ENCODE results near the gene ELFN1. TPM values are rescaled to one million over a fixed set of nuclear protein-coding genes. Genes with fewer than 3 reads are reported as not detected.

The ELFN1 gene
- total and polyA plus RNA-seq, 10 of the 15 experiments (the other 5 are each of a cell fraction or from before 2014, with no cell fraction given): 0.04 TPM; not detected in 9

DNA sequence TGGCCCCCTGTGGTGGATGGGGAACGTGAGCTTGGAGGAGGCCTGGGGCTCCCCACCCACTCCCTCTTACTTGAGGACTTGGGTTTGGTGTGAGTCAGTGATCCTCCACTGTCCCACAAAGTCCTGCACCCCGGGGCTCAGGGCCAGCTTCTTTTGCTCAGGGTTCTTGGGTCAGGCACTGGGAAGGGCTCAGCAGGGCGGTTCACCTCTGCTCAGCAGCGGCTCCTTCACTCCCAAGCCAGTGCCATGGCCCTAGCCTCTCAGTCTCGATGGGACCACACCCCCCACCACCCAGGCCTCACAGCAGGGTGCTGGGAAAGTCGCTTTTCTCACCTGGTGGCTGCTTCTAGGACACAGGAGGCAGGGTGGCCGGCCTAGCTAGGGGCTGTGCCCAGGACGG, 59.1 kb downstream of the ELFN1 start:
- ChIA-PET POLR2A (no interaction called here), CTCF (no interaction called here), RAD21 (ENCODE audit: unreplicated experiment) (no interaction called here), SMC1A (ENCODE audit: uncharacterized antibody, unreplicated experiment) (no interaction called here)
- Histone ChIP-seq H3K9me3 (replicated peaks; ENCODE audit: control insufficient read depth, insufficient read depth, low read length) (peaks cover 2% of the 10 kb centered on the region; the same call in 1 of the 3 replicates), H3K36me3 (ENCODE audit: control insufficient read depth in 2 of 2, insufficient read depth in 2 of 2, low read length in 1 of 2) (no peaks in the 10 kb centered on the region), H3K27me3 (replicated peaks in 1 of 2; ENCODE audit: control insufficient read depth in 2 of 2, insufficient read depth in 2 of 2, low read length in 1 of 2) (no peaks in the 10 kb centered on the region; a peak in 2 of 4 replicates), H3K4me2 (ENCODE audit: control insufficient read depth, insufficient read depth) (no peak overlapping the region), H3K79me2 (ENCODE audit: control insufficient read depth, insufficient read depth, low read length) (no peaks in the 10 kb centered on the region), H2AFZ (ENCODE audit: control insufficient read depth, low read depth, low read length) (no peak overlapping the region), H3K4me1 (ENCODE audit: control insufficient read depth, insufficient read depth, low read length) (no peaks in the 10 kb centered on the region), H4K20me1 (ENCODE audit: control insufficient read depth, insufficient read depth) (no peaks in the 10 kb centered on the region), H3K27ac (ENCODE audit: control insufficient read depth, insufficient read depth) (no peak overlapping the region), H3K4me3 (no peak overlapping the region), H3K9ac (ENCODE audit: control insufficient read depth, insufficient read depth, low read length) (no peak overlapping the region)
- ATAC-seq: no peak
- BruUV-seq (replicated peaks): no TSS peak
- in situ Hi-C loops (cut with MboI) (no loop called here), intact Hi-C loops (cut with micrococcal nuclease; ENCODE audit: unreplicated experiment) (no loop called here)
- TF ChIP-seq KAT2A (conservative IDR thresholded peaks at IDR 0.05; ENCODE audit: control insufficient read depth, low read depth, low read length) (no peak), NR2C1 (IDR thresholded peaks at IDR 0.05) (no peak), TCF3 (IDR thresholded peaks at IDR 0.05; ENCODE audit: borderline replicate concordance, insufficient read depth, low read depth, low read length) (no peak), STAT3 (IDR thresholded peaks at IDR 0.05; ENCODE audit: low read depth, low read length) (no peak), SREBF2 (IDR thresholded peaks at IDR 0.05; ENCODE audit: low read length) (no peak), MEF2A (IDR thresholded peaks at IDR 0.05; ENCODE audit: insufficient read depth, low read depth, low read length) (no peak), PAX5 (IDR thresholded peaks at IDR 0.05; ENCODE audit: borderline replicate concordance, low read depth, low read length) (no peak), ZNF24 (IDR thresholded peaks at IDR 0.05) (no peak), EP300 (IDR thresholded peaks at IDR 0.05; ENCODE audit: borderline replicate concordance in 1 of 2, control insufficient read depth in 1 of 2, low read depth in 2 of 2, low read length in 2 of 2) (no peak), ZNF274 (IDR thresholded peaks at IDR 0.05; ENCODE audit: insufficient read depth, insufficient read length) (no peak), CHD2 (IDR thresholded peaks at IDR 0.05; ENCODE audit: borderline replicate concordance, low read depth, low read length) (no peak), PAX8 (IDR thresholded peaks at IDR 0.05) (no peak), NFIC (IDR thresholded peaks at IDR 0.05; ENCODE audit: low read depth, low read length) (no peak), POLR2AphosphoS5 (IDR thresholded peaks at IDR 0.05; ENCODE audit: low read length) (no peak), ZNF384 (IDR thresholded peaks at IDR 0.05; ENCODE audit: borderline replicate concordance, low read depth, low read length) (no peak), POU2F2 (IDR thresholded peaks at IDR 0.05; ENCODE audit: borderline replicate concordance, low read depth, low read length) (no peak)
- TF ChIP-seq, protein P1, sequence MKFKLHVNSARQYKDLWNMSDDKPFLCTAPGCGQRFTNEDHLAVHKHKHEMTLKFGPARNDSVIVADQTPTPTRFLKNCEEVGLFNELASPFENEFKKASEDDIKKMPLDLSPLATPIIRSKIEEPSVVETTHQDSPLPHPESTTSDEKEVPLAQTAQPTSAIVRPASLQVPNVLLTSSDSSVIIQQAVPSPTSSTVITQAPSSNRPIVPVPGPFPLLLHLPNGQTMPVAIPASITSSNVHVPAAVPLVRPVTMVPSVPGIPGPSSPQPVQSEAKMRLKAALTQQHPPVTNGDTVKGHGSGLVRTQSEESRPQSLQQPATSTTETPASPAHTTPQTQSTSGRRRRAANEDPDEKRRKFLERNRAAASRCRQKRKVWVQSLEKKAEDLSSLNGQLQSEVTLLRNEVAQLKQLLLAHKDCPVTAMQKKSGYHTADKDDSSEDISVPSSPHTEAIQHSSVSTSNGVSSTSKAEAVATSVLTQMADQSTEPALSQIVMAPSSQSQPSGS (IDR thresholded peaks at IDR 0.05; ENCODE audit: low read length): no peak
- TF ChIP-seq, protein P2, sequence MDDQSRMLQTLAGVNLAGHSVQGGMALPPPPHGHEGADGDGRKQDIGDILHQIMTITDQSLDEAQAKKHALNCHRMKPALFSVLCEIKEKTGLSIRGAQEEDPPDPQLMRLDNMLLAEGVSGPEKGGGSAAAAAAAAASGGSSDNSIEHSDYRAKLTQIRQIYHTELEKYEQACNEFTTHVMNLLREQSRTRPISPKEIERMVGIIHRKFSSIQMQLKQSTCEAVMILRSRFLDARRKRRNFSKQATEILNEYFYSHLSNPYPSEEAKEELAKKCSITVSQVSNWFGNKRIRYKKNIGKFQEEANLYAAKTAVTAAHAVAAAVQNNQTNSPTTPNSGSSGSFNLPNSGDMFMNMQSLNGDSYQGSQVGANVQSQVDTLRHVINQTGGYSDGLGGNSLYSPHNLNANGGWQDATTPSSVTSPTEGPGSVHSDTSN (IDR thresholded peaks at IDR 0.05; ENCODE audit: insufficient replicate concordance, low read depth, low read length): no peak
- TF ChIP-seq, protein P3, sequence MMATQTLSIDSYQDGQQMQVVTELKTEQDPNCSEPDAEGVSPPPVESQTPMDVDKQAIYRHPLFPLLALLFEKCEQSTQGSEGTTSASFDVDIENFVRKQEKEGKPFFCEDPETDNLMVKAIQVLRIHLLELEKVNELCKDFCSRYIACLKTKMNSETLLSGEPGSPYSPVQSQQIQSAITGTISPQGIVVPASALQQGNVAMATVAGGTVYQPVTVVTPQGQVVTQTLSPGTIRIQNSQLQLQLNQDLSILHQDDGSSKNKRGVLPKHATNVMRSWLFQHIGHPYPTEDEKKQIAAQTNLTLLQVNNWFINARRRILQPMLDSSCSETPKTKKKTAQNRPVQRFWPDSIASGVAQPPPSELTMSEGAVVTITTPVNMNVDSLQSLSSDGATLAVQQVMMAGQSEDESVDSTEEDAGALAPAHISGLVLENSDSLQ (IDR thresholded peaks at IDR 0.05): no peak
- TF ChIP-seq, protein P4, sequence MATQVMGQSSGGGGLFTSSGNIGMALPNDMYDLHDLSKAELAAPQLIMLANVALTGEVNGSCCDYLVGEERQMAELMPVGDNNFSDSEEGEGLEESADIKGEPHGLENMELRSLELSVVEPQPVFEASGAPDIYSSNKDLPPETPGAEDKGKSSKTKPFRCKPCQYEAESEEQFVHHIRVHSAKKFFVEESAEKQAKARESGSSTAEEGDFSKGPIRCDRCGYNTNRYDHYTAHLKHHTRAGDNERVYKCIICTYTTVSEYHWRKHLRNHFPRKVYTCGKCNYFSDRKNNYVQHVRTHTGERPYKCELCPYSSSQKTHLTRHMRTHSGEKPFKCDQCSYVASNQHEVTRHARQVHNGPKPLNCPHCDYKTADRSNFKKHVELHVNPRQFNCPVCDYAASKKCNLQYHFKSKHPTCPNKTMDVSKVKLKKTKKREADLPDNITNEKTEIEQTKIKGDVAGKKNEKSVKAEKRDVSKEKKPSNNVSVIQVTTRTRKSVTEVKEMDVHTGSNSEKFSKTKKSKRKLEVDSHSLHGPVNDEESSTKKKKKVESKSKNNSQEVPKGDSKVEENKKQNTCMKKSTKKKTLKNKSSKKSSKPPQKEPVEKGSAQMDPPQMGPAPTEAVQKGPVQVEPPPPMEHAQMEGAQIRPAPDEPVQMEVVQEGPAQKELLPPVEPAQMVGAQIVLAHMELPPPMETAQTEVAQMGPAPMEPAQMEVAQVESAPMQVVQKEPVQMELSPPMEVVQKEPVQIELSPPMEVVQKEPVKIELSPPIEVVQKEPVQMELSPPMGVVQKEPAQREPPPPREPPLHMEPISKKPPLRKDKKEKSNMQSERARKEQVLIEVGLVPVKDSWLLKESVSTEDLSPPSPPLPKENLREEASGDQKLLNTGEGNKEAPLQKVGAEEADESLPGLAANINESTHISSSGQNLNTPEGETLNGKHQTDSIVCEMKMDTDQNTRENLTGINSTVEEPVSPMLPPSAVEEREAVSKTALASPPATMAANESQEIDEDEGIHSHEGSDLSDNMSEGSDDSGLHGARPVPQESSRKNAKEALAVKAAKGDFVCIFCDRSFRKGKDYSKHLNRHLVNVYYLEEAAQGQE (IDR thresholded peaks at IDR 0.05; ENCODE audit: low read depth, low read length): no peak
- no peak for FAIRE-seq
- no peak for DNase-seq (ENCODE audit: low read depth, low spot score)
- 41% methylated on average over 8 of the region's 8 CpGs for WGBS (ENCODE audit: insufficient coverage, insufficient replicate concordance, low lambda C conversion rate, missing lambda C conversion rate)

Measured in GM12878 (cell line).